ENCODE data around the gene COL4A5.

COL4A5 gene

GRCh38 chrX:108399418-108400165, 40.0 kb upstream of the COL4A5 start:
- CTCF ChIA-PET, result interaction anchor here (0.5 kb wide), 1 partner anchor 137 kb away, joined by 3 read pairs; no protein-coding TSS in a partner anchor
- peaks cover 10% of the 10 kb centered on the region for H3K4me1 ChIP-seq (ENCODE audit: control insufficient read depth, insufficient read depth, low read length)
- H3K4me3 ChIP-seq (ENCODE audit: low read depth, low read length), result no peak overlapping the region
- POLR2A ChIA-PET, result no interaction called here
- H3K27ac ChIP-seq (ENCODE audit: extremely low read depth, low read depth, low read length), result no peak overlapping the region
- TF ChIP-seq ZNF645 (tag by site-specific recombination; IDR thresholded peaks at IDR 0.05) (no peak), ZNF549 (tag by site-specific recombination; IDR thresholded peaks at IDR 0.05) (no peak), ZNF629 (tag by site-specific recombination; IDR thresholded peaks at IDR 0.05) (no peak), KLF10 (tag by site-specific recombination; IDR thresholded peaks at IDR 0.05) (no peak), ZNF660 (tag by site-specific recombination; IDR thresholded peaks at IDR 0.05) (no peak), PRDM2 (tag by site-specific recombination; IDR thresholded peaks at IDR 0.05; ENCODE audit: borderline replicate concordance) (no peak), ZNF521 (tag by site-specific recombination; IDR thresholded peaks at IDR 0.05) (no peak), ZNF843 (tag by site-specific recombination; IDR thresholded peaks at IDR 0.05) (no peak), ZNF473 (tag by site-specific recombination; IDR thresholded peaks at IDR 0.05) (no peak), ZNF791 (tag by site-specific recombination; IDR thresholded peaks at IDR 0.05) (no peak), ZNF558 (tag by site-specific recombination; IDR thresholded peaks at IDR 0.05) (no peak), ZNF155 (tag by site-specific recombination; IDR thresholded peaks at IDR 0.05) (no peak), ZNF544 (tag by site-specific recombination; IDR thresholded peaks at IDR 0.05) (no peak), MEIS1 (CRISPR knock-in tag; IDR thresholded peaks at IDR 0.05; ENCODE audit: borderline replicate concordance) (no peak), ZNF510 (tag by site-specific recombination; IDR thresholded peaks at IDR 0.05; ENCODE audit: insufficient replicate concordance) (no peak), ZNF416 (tag by site-specific recombination; IDR thresholded peaks at IDR 0.05) (no peak)
- TF ChIP-seq, protein P1, sequence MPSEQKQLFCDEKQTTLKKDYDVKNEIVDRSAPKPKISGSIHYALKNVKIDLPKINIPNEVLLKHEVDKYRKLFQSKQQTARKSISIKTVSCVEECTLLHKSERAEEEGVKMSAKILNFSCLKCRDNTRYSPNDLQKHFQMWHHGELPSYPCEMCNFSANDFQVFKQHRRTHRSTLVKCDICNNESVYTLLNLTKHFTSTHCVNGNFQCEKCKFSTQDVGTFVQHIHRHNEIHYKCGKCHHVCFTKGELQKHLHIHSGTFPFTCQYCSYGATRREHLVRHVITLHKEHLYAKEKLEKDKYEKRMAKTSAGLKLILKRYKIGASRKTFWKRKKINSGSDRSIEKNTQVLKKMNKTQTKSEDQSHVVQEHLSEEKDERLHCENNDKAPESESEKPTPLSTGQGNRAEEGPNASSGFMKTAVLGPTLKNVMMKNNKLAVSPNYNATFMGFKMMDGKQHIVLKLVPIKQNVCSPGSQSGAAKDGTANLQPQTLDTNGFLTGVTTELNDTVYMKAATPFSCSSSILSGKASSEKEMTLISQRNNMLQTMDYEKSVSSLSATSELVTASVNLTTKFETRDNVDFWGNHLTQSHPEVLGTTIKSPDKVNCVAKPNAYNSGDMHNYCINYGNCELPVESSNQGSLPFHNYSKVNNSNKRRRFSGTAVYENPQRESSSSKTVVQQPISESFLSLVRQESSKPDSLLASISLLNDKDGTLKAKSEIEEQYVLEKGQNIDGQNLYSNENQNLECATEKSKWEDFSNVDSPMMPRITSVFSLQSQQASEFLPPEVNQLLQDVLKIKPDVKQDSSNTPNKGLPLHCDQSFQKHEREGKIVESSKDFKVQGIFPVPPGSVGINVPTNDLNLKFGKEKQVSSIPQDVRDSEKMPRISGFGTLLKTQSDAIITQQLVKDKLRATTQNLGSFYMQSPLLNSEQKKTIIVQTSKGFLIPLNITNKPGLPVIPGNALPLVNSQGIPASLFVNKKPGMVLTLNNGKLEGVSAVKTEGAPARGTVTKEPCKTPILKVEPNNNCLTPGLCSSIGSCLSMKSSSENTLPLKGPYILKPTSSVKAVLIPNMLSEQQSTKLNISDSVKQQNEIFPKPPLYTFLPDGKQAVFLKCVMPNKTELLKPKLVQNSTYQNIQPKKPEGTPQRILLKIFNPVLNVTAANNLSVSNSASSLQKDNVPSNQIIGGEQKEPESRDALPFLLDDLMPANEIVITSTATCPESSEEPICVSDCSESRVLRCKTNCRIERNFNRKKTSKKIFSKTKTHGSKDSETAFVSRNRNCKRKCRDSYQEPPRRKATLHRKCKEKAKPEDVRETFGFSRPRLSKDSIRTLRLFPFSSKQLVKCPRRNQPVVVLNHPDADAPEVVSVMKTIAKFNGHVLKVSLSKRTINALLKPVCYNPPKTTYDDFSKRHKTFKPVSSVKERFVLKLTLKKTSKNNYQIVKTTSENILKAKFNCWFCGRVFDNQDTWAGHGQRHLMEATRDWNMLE (tag by site-specific recombination; conservative IDR thresholded peaks at IDR 0.05; ENCODE audit: low read depth), result no peak
- TF ChIP-seq, protein P2, sequence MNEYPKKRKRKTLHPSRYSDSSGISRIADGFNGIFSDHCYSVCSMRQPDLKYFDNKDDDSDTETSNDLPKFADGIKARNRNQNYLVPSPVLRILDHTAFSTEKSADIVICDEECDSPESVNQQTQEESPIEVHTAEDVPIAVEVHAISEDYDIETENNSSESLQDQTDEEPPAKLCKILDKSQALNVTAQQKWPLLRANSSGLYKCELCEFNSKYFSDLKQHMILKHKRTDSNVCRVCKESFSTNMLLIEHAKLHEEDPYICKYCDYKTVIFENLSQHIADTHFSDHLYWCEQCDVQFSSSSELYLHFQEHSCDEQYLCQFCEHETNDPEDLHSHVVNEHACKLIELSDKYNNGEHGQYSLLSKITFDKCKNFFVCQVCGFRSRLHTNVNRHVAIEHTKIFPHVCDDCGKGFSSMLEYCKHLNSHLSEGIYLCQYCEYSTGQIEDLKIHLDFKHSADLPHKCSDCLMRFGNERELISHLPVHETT (tag by site-specific recombination; IDR thresholded peaks at IDR 0.05), result no peak
- H3K9me3 ChIP-seq (ENCODE audit: control insufficient read depth, insufficient read depth, low read depth, low read length), result no peaks in the 10 kb centered on the region
- H3K36me3 ChIP-seq (ENCODE audit: control insufficient read depth in 2 of 2, insufficient read depth in 1 of 2, low read length in 2 of 2), result no peaks in the 10 kb centered on the region
